Heart left ventricle (tissue), 16 donors: ENCODE measurements around the gene EBLN2. TPM values are rescaled to one million over a fixed set of nuclear protein-coding genes. Genes with fewer than 3 reads are reported as not detected.

Source experiments
- ATAC-seq, 4 donors: fragments of 200-7000 bp; cut with Tn5 transposase; one replicate each; pipeline ENCODE4 v1.9.1; 2020 to 2022; ENCODE audit warnings: moderate library complexity in 4 of 4, mild to moderate bottlenecking in 3 of 4, moderate number of reproducible peaks in 1 of 4
- DNase-seq, 5 donors: peaks; one replicate each; pipeline ENCODE4 v3.0.0-alpha.2; 2020
- H3K27ac ChIP-seq, 12 donors: fragments of 200-600 bp; sonication (generic) in 4 of 12; one replicate each; pipeline versions ENCODE4 v1.5.0 to v1.8.0; 2016 to 2022; ENCODE audit warnings: mild to moderate bottlenecking in 2 of 12
- H3K27me3 ChIP-seq, 9 donors: fragments of 200-600 bp; sonication (generic) in 2 of 9; one replicate each; pipeline versions ENCODE4 v1.5.1 to v1.8.0; 2016 to 2022; ENCODE audit warnings: mild to moderate bottlenecking in 3 of 9
- H3K36me3 ChIP-seq, 9 donors: fragments of 200-600 bp; sonication (generic) in 2 of 9; one replicate each; pipeline versions ENCODE4 v1.5.0 to v1.8.0; 2018 to 2022; ENCODE audit warnings: mild to moderate bottlenecking in 2 of 9
- H3K4me1 ChIP-seq, 12 donors: fragments of 200-600 bp; sonication (generic) in 4 of 12; one replicate each; pipeline versions ENCODE4 v1.5.0 to v1.8.0; 2016 to 2022; ENCODE audit warnings: mild to moderate bottlenecking in 3 of 12
- H3K4me3 ChIP-seq, 12 donors: fragments of 200-600 bp; sonication (generic) in 4 of 12; one replicate each; pipeline versions ENCODE4 v1.5.0 to v1.8.0; 2017 to 2022; ENCODE audit warnings: mild to moderate bottlenecking in 9 of 12, moderate library complexity in 4 of 12
- H3K9me3 ChIP-seq, 12 donors: fragments of 200-600 bp; sonication (generic) in 4 of 12; one replicate each; pipeline versions ENCODE4 v1.5.0 to v1.8.0; 2016 to 2022; ENCODE audit warnings: mild to moderate bottlenecking in 1 of 12
- CTCF ChIP-seq, 12 donors: fragments of 200-600 bp; sonication (generic) in 4 of 12; IDR thresholded peaks; one replicate each; pipeline versions ENCODE4 v1.5.0 to v1.8.0; 2018 to 2022; ENCODE audit warnings: antibody characterized with exemption in 12 of 12, mild to moderate bottlenecking in 5 of 12
- POLR2A ChIP-seq, 2 donors: fragments of 450-650 bp; IDR thresholded peaks; one replicate each; pipeline ENCODE4 v1.6.1; 2017; ENCODE audit warnings: antibody characterized with exemption in 2 of 2, mild to moderate bottlenecking in 2 of 2, moderate library complexity in 2 of 2
- WGBS, 4 donors: extraction: QIAGEN DNeasy Blood & Tissue Kit in 2 of 4; methylation state at CpG; one replicate each; pipeline versions ENCODE4 v1.1.5 to v1.1.7; 2013 to 2018; 5-methylcytosine and 5-hydroxymethylcytosine counted together
- intact Hi-C, 10 donors: fragments of 100-400 bp; cut with DNase I; formaldehyde crosslinking; loops; one replicate each; pipeline versions ENCODE4 v1.11.1 to v1.14.2; 2022
- polyA plus RNA-seq, 2 donors: library from polyadenylated mRNA; stranded (reverse); fragments of 200-250 nt; gene quantifications; one replicate each; pipeline ENCODE4 v1.2.3, GENCODE V29; 2013
- total RNA-seq, 9 donors: library from RNA; depleted of rRNA in 2 of 9; stranded (reverse); fragments of >200 nt in 2 of 9; fragmentation: NEBNext Ultra II Directional in 3 of 9; extraction: Animal tissue kit (Norgen Biotek cat#: 25700) in 3 of 9; gene quantifications; one replicate each; pipeline versions ENCODE4 v1.1.0 to v1.2.4, GENCODE V29; 2016 to 2023
- donor health status: ischemic (EF 13 %, LVEDD 7.1; RV severe dilation, severe dysfunction).
- donor health status: healthy with polysubstance abuse.
- donor health status: DM: no; HTN: yes; CAD: no.
- donor health status: DM: no; HTN: no; CAD: no.
- donor health status: ischemic (EF 25% LVEDD 6.9; RV normal size, moderate dysfunction).
- donor health status: ischemic (EF 25% LVEDD 5.7; RV mildly dilated, moderate dysfunction).
- donor health status: healthy.
- donor health status: DM: yes; HTN: yes; CAD: no.
- donor health status: ischemic (EF 35%, LVEDD 5.7; RV mildly dilated, moderate dysfunction).
- donor health status: nonischemic (EF 11% LVEDD 7.7; RV severe dilation, severe dysfunction).
- donor health status: DM: yes; HTN: yes; CAD: no.
- donor health status: PGD.
- donor health status: ischemic (EF 29% LVEDD 5.4; RV normal size, mild dysfunction).
- donor health status: nonischemic (EF 23%, LVEDD 6.1; RV moderate dilation, normal function).

EBLN2 gene
- total and polyA plus RNA-seq, 11 donors, result 0.24 to 2.5 (median 1.1) TPM

DNA sequence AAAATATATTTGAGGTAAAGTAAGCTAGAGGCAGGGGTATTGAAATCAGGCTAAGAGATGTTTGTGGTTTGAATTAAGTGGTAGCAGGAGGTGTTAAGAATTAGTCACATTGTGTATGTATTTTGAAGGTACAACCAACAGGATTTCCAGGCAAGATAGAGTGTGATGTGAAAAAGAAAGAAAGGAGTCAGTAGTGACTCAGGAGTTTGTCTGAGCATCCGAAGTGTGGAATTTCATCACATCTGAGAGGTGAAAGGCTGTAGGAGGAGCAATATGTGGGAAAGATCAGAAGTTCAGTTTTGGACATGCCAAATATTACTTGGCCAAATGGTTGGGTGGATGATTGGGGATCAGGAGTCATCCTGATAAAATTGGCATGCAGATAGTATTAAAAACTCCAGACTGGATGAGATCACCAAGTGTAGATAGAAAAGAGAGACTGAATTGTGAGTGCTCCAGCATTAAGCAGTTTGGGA is 32.1 kb upstream of the EBLN2 start:
- DNase-seq, result no peak
- H3K27ac ChIP-seq, result peak overlapping the region in 3 of 12 donors; percentile 6 to 50 (median 33)
- H3K9me3 ChIP-seq, result no peaks in the 10 kb centered on the region
- ATAC-seq, result peak in 2 of 4 donors; percentile 54 to 76
- intact Hi-C loops, result no loop called here
- TF ChIP-seq CTCF (IDR thresholded peaks at IDR 0.05) (no peak), POLR2A (IDR thresholded peaks at IDR 0.05) (no peak)
- no peaks in the 10 kb centered on the region for H3K27me3 ChIP-seq
- no peak overlapping the region for H3K4me3 ChIP-seq
- no peaks in the 10 kb centered on the region for H3K36me3 ChIP-seq
- H3K4me1 ChIP-seq, result peaks cover 8 to 68% (median 54%) of the 10 kb centered on the region in 12 donors
- WGBS, 4 donors, result 36 to 42% (median 40%) methylated on average over 1 of the region's 1 CpG

DNA sequence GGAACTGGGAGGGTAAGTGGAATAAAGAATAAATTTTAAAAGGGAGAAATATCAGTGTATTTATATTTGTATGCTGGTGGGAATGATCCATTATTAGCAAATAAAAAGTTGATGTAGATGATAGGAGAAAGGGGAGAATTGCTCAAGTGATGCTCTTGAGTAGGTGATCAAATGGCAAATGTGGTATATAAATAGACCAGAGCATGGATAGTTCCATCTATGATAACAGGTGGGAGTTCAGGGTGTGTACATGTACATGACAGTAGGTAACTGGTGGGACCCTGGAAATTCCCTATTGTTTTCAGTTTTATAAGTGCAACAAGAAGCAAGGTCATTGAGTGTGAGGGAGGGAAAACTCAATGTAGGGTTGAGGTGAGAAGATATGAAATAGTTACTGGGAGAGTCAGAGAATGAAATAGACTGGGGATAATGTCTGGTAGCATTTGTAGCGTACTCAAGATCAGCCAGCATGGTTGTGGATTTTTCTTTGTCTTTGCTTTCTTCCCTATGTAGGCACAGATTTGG is 31.3 kb upstream of the EBLN2 start:
- no peaks in the 10 kb centered on the region for H3K27me3 ChIP-seq
- TF ChIP-seq POLR2A (IDR thresholded peaks at IDR 0.05), result no peak
- TF ChIP-seq CTCF (IDR thresholded peaks at IDR 0.05), result no peak
- 77 to 88% (median 86%) methylated on average over 1 of the region's 1 CpG for WGBS, 4 donors
- no peak overlapping the region for H3K4me3 ChIP-seq
- peak overlapping the region in 1 of 12 donors; percentile 50 for H3K27ac ChIP-seq
- ATAC-seq (no peak), DNase-seq (no peak)
- no peaks in the 10 kb centered on the region for H3K9me3 ChIP-seq
- peaks cover 8 to 68% (median 50%) of the 10 kb centered on the region in 12 donors for H3K4me1 ChIP-seq
- intact Hi-C loops, result no loop called here
- no peaks in the 10 kb centered on the region for H3K36me3 ChIP-seq

DNA sequence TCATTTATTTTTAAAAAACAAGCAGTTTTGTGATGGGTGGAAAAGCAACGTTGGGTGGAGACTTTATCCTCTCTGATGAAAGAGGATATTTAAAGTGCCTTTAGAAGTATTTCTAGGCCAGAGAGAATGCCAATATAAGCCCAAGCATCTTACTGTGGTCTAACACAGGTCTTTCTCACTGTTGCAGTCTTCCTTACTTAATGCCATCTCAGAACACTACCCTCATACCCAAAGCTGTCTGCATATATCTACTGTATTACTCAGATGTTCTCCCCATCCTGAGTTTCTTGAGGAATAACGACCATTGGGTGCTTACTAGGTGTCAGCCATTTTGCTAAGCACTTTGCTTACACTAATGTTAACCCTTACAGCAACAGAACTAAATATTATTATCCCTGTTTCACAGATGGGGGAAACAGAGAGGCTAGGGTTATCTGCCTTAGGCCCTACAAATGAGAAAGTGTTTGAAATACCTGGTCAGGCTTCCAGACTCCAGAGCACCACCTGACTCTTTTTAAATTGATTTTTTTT is 29.8 kb upstream of the EBLN2 start:
- TF ChIP-seq CTCF (IDR thresholded peaks at IDR 0.05), result no peak
- TF ChIP-seq POLR2A (IDR thresholded peaks at IDR 0.05), result no peak
- H3K36me3 ChIP-seq, result no peaks in the 10 kb centered on the region
- ATAC-seq (no peak), DNase-seq (no peak)
- H3K4me1 ChIP-seq, result peaks cover 1 to 71% (median 48%) of the 10 kb centered on the region in 12 donors
- no peaks in the 10 kb centered on the region for H3K9me3 ChIP-seq
- H3K4me3 ChIP-seq, result no peak overlapping the region
- H3K27me3 ChIP-seq, result no peaks in the 10 kb centered on the region
- no peak overlapping the region for H3K27ac ChIP-seq
- intact Hi-C loops, result no loop called here
- 22 to 29% (median 28%) methylated on average over 2 of the region's 2 CpGs for WGBS, 4 donors

GRCh38 chr3:73036694-73037591 is 24.5 kb upstream of the EBLN2 start:
- H3K27me3 ChIP-seq, result no peaks in the 10 kb centered on the region
- intact Hi-C loops, result loop anchor here in 1 of 10 donors (5.0 kb wide), 1 partner anchor 40 kb away; the partner anchor contains the start of gene PPP4R2
- DNase-seq (no peak), ATAC-seq (peak in 3 of 4 donors; percentile 25 to 34 (median 31))
- 45 to 54% (median 50%) methylated on average over 3 of the region's 3 CpGs for WGBS, 4 donors
- H3K9me3 ChIP-seq, result no peaks in the 10 kb centered on the region
- TF ChIP-seq POLR2A (IDR thresholded peaks at IDR 0.05) (no peak), CTCF (IDR thresholded peaks at IDR 0.05) (no peak)
- no peak overlapping the region for H3K27ac ChIP-seq
- peaks cover 7 to 86% (median 60%) of the 10 kb centered on the region in 12 donors for H3K4me1 ChIP-seq
- H3K36me3 ChIP-seq, result no peaks in the 10 kb centered on the region
- no peak overlapping the region for H3K4me3 ChIP-seq
